ENCODE data around the gene NKD1.
A peak's percentile ranks its signal among the peaks of the same experiment; 100 is the strongest.

The NKD1 gene

GRCh38 chr16:50697421-50697715 is 149.2 kb downstream of the NKD1 start:
- Histone ChIP-seq H3K27ac (ENCODE audit: insufficient read depth in 1 of 2, low read depth in 1 of 2, low read length in 2 of 2, poor library complexity in 1 of 2, severe bottlenecking in 2 of 2) (no peak overlapping the region), H3K27me3 (replicated peaks in 2 of 5; ENCODE audit: control insufficient read depth in 4 of 5, insufficient read depth in 5 of 5, low read length in 4 of 5) (no peaks in the 10 kb centered on the region), H3K4me3 (ENCODE audit: control insufficient read depth in 1 of 7, extremely low read depth in 1 of 7, insufficient read depth in 4 of 7, low read depth in 2 of 7, low read length in 6 of 7) (peak overlapping the region in 3 of 7 experiments; percentile 59 to 81 (median 68)), H3K4me1 (ENCODE audit: control extremely low read depth in 1 of 4, control insufficient read depth in 4 of 4, insufficient read depth in 4 of 4, low read length in 3 of 4) (peaks cover 3 to 58% (median 47%) of the 10 kb centered on the region in 4 experiments), H3K36me3 (ENCODE audit: control insufficient read depth in 4 of 4, insufficient read depth in 4 of 4, low read length in 3 of 4) (no peaks in the 10 kb centered on the region), H3K9me3 (ENCODE audit: control extremely low read depth in 1 of 5, control insufficient read depth in 4 of 5, insufficient read depth in 2 of 5, low read depth in 1 of 5, low read length in 4 of 5) (no peaks in the 10 kb centered on the region)
- ChIA-PET CTCF (interaction anchor here (1.0 to 4.3 kb wide), 6 partner anchors 12 to 109 kb away, joined by 3 to 17 read pairs (median 6); no protein-coding TSS in a partner anchor), POLR2A (interaction anchor here (1.1 kb wide), 1 partner anchor 12 kb away, joined by 3 read pairs; no protein-coding TSS in a partner anchor)
- DNase-seq: no peak
- 100% methylated on average over 5 of the region's 5 CpGs for WGBS (ENCODE audit: insufficient coverage)

GRCh38 chr16:50697881-50698767 is 149.9 kb downstream of the NKD1 start:
- DNase-seq: peak in 2 of 3 donors; percentile 70 to 71
- H3K36me3 ChIP-seq (ENCODE audit: control insufficient read depth in 4 of 4, insufficient read depth in 4 of 4, low read length in 3 of 4): no peaks in the 10 kb centered on the region
- POLR2A ChIA-PET: interaction anchor here (0.8 kb wide), 1 partner anchor 14 kb away, joined by 6 read pairs; no protein-coding TSS in a partner anchor
- no peaks in the 10 kb centered on the region for H3K9me3 ChIP-seq (ENCODE audit: control extremely low read depth in 1 of 5, control insufficient read depth in 4 of 5, insufficient read depth in 2 of 5, low read depth in 1 of 5, low read length in 4 of 5)
- H3K4me3 ChIP-seq (ENCODE audit: control insufficient read depth in 1 of 7, extremely low read depth in 1 of 7, insufficient read depth in 4 of 7, low read depth in 2 of 7, low read length in 6 of 7): peak overlapping the region in 5 of 7 experiments; percentile 18 to 81 (median 59)
- 57% methylated on average over 12 of the region's 19 CpGs for WGBS (ENCODE audit: insufficient coverage)
- CTCF ChIA-PET: interaction anchor here (0.7 to 4.3 kb wide), 6 partner anchors 13 to 109 kb away, joined by 3 to 17 read pairs (median 10); no protein-coding TSS in a partner anchor
- no peaks in the 10 kb centered on the region for H3K27me3 ChIP-seq (replicated peaks in 2 of 5; ENCODE audit: control insufficient read depth in 4 of 5, insufficient read depth in 5 of 5, low read length in 4 of 5)
- peaks cover 6 to 60% (median 52%) of the 10 kb centered on the region in 4 experiments for H3K4me1 ChIP-seq (ENCODE audit: control extremely low read depth in 1 of 4, control insufficient read depth in 4 of 4, insufficient read depth in 4 of 4, low read length in 3 of 4)
- no peak overlapping the region for H3K27ac ChIP-seq (ENCODE audit: insufficient read depth in 1 of 2, low read depth in 1 of 2, low read length in 2 of 2, poor library complexity in 1 of 2, severe bottlenecking in 2 of 2)

Measured in common myeloid progenitor, CD34-positive (primary cell).